ENCODE results near the gene RWDD3.

The RWDD3 gene

GRCh38 chr1:95233737-95234500 is at the start of gene RWDD3:
Gene RWDD3 (plus strand): TSS chr1:95234210. CDS start chr1:95234231, 21 bp downstream.
- TF ChIP-seq CTCF (IDR thresholded peaks at IDR 0.05; ENCODE audit: low read depth, low read length, missing control alignments): peak; percentile 63
- H3K4me3 ChIP-seq (ENCODE audit: low read depth, low read length): peak within 1 kb of the TSS; percentile 69
- in situ Hi-C loops (cut with HindIII; ENCODE audit: low sequenced_read_pairs): loop anchor here (25.0 kb wide), 1 partner anchor 322 kb away; no protein-coding TSS in a partner anchor
- peak; percentile 69 for DNase-seq (ENCODE audit: low read depth)

- in situ Hi-C loops (cut with HindIII; ENCODE audit: low sequenced_read_pairs): no loop called here
- no peak for TF ChIP-seq CTCF (IDR thresholded peaks at IDR 0.05; ENCODE audit: low read depth, low read length, missing control alignments)
- H3K4me3 ChIP-seq (ENCODE audit: low read depth, low read length): no peak overlapping the region
- DNase-seq (ENCODE audit: low read depth): no peak
Observed at GRCh38 chr1:95186149-95186548, 47.9 kb upstream of the RWDD3 start.

GRCh38 chr1:95193591-95193990 is 40.4 kb upstream of the RWDD3 start:
- no peak for DNase-seq (ENCODE audit: low read depth)
- no peak for TF ChIP-seq CTCF (IDR thresholded peaks at IDR 0.05; ENCODE audit: low read depth, low read length, missing control alignments)
- in situ Hi-C loops (cut with HindIII; ENCODE audit: low sequenced_read_pairs): no loop called here
- H3K4me3 ChIP-seq (ENCODE audit: low read depth, low read length): no peak overlapping the region

DNA sequence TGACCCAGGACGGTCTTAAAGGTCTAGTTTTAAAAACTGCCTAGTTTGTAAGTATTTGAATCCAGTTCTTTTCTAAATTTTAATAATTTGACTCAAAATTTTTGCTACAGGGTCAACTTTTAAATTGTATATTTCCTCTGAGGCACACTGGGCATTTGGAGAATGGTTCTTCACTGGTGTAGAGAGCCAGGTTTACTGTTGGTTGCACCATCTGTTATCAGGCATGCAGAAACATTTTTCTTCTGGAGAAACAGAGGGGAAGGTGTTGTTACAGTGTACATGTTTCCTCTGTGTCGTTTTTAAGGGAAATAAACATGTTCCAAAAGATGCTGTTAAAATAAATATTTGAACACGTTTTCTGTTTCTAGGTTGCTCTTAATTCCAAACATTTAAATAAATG is 39.0 kb upstream of the RWDD3 start:
- no peak overlapping the region for H3K4me3 ChIP-seq (ENCODE audit: low read depth, low read length)
- in situ Hi-C loops (cut with HindIII; ENCODE audit: low sequenced_read_pairs): loop anchor here (5.0 kb wide), 1 partner anchor 68 kb away; no protein-coding TSS in a partner anchor
- TF ChIP-seq CTCF (IDR thresholded peaks at IDR 0.05; ENCODE audit: low read depth, low read length, missing control alignments): no peak
- no peak for DNase-seq (ENCODE audit: low read depth)

DNA sequence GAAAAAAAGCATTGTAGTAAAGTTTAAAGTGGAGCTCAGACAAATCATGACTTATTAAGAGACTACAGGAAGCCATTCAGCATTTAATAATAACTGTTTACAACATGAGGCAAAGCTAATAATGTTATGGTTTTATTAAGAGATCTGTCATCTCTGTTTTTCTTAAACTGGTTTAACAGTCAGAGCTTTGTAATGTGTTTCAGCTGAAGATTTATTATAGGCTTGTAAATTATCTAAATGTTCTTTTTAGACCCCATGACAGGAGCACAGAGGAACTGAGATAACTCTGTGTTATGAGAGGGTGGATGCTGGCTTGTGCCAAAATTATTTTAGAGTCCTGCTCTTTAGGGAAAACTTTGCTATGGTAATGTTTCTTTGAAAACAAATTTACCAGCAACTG is 38.0 kb upstream of the RWDD3 start:
- TF ChIP-seq CTCF (IDR thresholded peaks at IDR 0.05; ENCODE audit: low read depth, low read length, missing control alignments): no peak
- no peak overlapping the region for H3K4me3 ChIP-seq (ENCODE audit: low read depth, low read length)
- no peak for DNase-seq (ENCODE audit: low read depth)
- in situ Hi-C loops (cut with HindIII; ENCODE audit: low sequenced_read_pairs): loop anchor here (5.0 kb wide), 1 partner anchor 69 kb away; no protein-coding TSS in a partner anchor

DNA sequence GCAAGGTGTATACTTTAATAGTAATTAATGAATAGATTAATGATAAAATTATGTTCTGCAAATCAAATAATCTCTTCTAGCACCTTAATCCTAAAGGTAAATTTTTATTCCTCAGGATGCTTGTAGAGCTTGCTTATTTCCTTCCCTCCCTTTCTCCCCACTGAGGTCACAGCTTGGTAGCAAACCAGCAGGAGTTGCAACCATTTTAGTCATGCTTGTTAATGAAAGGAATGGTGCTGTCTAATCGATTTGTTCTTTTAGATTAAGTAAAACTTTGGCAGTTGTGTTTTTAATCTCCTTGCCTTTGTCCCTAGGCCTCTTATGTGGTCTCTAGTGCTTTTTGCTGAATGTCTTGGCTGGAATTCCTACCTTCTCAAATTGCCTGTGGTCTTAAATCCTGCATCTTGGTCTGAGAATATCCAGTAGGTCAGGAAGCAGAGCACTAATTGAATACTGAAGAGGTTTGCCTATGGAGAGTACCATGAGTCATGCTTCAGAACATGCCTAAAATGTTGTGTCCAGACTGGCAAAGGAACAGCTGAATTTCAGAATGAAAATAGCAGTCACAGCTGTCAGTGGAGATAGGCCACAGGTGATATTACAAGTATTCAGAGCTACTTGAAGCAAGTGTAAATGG is 36.3 kb upstream of the RWDD3 start:
- in situ Hi-C loops (cut with HindIII; ENCODE audit: low sequenced_read_pairs): loop anchor here (5.0 kb wide), 1 partner anchor 70 kb away; no protein-coding TSS in a partner anchor
- no peak overlapping the region for H3K4me3 ChIP-seq (ENCODE audit: low read depth, low read length)
- peak; percentile 97 for DNase-seq (ENCODE audit: low read depth)
- no peak for TF ChIP-seq CTCF (IDR thresholded peaks at IDR 0.05; ENCODE audit: low read depth, low read length, missing control alignments)
